Activated CD4-positive, alpha-beta T cell treated with anti-CD3 and anti-CD28 coated beads for 48 hours (primary cell): ENCODE results near the gene TGFBR3.

ENCODE experiments used
- DNase-seq: peaks from one replicate; pipeline ENCODE4 v3.0.0-alpha.2; 2020

TGFBR3 gene

DNA sequence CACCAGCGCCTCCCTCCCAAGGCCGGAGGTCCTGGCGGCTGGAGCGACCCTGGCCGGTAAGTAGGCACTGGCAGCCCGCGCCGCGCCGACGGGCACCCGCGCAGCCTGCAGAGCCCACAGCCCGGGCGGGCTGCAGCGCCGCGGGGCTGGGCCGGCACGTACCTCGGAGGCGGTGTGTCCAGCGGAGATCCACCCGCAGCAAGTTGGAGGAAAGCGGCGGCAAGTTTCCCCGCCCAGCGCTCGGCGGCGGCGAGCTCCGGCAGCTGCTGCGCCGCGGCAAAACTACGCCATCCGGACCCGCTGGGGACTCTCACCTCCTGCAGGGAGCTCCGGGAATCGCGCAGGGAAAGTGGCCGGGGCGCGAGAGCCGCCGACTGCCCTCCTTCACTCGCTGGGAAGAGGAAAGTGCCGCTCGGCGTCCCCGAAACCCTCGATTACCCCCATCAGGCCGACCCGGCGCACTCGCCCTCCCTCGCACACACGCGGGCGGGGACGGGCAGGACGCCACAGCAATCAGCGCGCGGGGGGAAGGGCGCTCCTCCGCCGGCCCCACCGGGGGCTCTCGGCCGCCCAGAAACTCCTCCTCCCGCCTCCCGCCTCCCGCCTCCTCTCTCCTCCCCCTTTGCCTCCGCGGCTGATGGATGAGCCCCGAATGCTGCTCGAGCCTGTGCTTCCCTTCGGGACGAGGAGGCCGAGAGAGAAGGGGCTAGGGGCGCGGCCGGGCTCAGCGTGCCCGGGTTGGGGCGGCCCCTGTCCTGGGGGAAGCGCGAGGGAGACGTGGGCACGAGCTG is at the start of gene TGFBR3:
TGFBR3 (minus strand) TSS at position 436 of the 791 bp plus-strand sequence. CDS start 24,620 bp downstream, outside the sequence.
- peak; percentile 79 for DNase-seq

- DNase-seq: no peak
Observed at GRCh38 chr1:91929250-91929649, 43.3 kb upstream of the TGFBR3 start.

DNA sequence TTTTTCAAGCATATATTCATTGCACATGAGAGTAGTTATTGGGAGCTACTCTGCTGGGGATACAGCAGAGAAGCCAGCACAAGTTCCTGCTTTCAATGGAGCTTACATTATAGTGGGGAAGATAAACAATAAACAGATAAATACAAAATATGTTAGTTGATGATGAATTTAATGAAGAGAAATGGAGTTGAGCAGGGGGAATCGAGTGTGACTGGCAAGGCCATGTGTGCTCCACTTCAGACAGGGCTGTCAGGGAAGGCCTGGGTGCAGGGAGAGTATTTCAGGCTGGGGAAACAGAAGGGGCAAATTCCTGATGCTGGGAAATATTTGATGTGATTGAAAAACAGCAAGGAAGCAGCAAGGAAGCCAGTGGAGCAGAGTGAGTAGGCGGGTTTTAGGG is 42.1 kb upstream of the TGFBR3 start:
- DNase-seq: no peak

DNA sequence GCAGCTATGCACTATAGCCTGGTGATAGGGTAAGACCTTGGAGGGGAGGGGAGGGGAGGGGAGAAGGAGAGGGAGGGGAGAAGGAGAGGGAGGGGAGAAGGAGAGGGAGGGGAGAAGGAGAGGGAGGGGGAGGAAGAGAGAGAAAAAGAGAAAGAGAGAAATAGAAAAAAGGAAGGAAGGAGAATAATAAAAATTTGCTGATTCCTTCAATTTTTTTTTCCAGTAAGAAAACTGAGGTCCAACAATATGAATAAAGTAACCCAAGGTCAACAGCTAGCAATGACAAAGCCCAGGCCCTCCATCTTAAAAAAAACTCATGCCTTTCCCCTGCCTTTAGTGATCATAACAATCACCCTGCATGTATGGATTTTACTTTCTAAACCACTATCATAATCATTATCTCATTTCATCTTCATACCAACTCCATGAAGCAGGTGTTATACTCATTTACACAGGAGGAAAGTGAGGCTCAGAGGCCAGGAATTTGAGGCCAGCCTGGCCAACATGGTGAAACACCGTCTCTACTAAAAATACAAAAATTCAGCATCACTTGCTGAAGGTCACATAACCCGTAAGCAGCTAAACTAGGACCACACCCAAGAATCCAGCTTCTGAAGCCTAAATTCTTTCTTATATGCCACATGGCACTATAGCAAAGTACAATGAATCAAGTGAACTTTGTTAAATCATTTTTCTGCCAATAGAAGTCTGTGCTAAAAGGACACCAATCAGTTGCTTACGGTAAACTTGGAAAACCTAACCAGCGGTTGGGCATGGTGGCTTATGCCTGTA is 39.9 kb upstream of the TGFBR3 start:
- no peak for DNase-seq

GRCh38 chr1:91924146-91924545 is 38.2 kb upstream of the TGFBR3 start:
- DNase-seq: no peak

GRCh38 chr1:91919962-91920361 is 34.0 kb upstream of the TGFBR3 start:
- no peak for DNase-seq

DNA sequence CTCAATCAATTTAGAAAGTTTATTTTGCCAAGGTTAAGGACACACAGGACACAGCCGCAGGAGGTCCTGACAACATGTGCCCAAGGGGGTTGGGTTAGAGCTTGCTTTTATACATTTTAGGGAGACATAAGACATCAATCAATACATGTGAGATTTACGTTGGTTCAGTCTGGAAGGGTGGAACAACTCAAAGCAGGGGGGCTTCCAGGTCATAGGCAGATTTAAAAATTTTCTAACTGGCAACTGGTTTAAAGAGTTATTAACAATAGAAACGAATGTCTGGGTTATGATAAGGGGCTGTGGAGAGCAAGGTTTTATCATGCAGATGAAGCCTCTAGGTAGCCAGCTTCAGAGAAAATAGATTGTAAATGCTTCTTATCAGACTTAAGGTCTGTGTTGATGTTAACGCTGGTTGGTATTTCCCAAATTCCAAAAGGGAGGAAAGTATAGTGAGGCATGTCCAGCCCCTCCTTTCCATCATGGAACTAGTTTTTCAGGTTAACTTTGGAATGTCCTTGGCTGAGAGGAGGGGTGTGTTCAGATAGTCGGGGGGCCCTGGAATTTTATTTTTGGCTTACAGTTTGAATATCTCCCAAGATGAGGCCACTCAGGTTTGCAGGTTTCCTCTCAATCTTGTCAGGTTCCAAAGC is 31.0 kb upstream of the TGFBR3 start:
- DNase-seq: no peak

- no peak for DNase-seq
Observed at GRCh38 chr1:91916046-91916445, 30.1 kb upstream of the TGFBR3 start.

DNA sequence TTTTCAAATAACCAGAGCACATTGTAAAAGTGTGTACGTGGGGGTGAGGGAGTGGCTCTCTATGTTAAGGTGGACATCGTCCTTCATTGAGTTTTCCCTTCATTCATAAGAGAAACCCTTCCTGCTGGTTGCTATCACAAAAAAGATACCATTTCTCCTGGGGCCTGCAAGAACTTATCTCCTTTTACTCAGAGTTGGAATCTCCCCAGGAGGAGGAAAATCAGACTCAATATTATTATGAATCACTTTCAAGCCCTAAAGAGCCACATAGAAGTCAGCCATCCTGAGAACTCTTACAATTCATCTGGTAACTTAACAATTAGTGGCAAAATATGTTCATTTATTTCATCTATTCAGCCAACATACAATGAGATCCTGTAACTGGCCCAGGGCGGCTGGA is 27.1 kb upstream of the TGFBR3 start:
- no peak for DNase-seq

- no peak for DNase-seq
Observed at GRCh38 chr1:91912266-91912665, 26.3 kb upstream of the TGFBR3 start.

GRCh38 chr1:91901231-91901630 is 15.3 kb upstream of the TGFBR3 start:
- DNase-seq: no peak

GRCh38 chr1:91900562-91900961 is 14.6 kb upstream of the TGFBR3 start:
- no peak for DNase-seq

- DNase-seq: no peak
Observed at GRCh38 chr1:91897016-91897415, 11.1 kb upstream of the TGFBR3 start.

DNA sequence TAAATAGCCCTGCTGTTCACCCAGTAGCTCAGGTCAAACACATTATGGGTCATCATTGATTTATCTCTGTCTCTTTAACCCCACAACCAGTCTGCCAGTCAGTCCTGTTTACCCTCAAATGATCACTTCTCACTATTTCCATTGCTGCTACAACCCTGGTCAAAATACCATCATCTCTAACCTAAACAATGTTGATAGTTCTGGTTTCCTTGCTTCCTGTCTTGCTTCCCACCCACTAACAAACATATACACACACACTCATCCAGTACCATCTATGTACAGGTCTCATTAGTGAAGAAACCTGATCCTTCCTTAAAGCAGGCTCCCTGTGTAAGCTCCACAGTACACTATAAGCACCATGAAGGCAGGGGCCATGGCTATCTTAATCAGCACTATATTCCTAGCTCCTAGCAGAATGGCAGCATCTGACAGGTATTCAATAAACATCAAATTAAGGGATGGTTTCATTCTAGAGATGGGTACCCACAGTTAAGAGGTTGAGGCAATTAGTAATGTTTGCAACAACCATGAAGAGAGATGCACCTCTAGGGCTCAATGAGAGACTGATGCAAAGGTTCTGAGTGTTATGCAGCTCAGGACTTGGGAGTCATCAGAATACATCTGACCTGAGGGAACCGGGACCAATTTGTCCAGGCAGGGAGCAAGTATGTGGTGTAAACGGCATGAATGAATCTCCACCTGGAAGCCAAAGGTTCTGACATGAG is 10.0 kb upstream of the TGFBR3 start:
- no peak for DNase-seq

- DNase-seq: no peak
Observed at GRCh38 chr1:91894036-91894761, 8.2 kb upstream of the TGFBR3 start.

DNA sequence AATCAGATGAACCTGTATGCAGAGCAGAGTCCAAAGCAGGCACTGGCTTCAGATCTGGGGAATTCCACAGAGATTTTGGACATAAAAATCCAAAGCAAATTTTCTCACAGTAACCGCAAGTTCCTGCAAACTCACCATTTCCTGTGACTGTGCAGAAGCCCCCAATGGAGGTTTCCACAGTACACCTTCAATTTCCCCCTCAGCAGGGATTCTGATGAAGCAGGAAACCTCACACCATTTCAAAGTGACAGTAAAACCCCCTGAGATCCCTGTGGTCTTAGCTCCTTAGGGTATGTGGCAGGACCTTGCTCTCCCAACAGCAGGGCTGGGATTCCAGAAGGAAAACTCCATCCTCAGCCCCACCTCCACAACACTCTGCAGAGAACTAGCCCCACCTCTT is 6.0 kb upstream of the TGFBR3 start:
- no peak for DNase-seq

DNA sequence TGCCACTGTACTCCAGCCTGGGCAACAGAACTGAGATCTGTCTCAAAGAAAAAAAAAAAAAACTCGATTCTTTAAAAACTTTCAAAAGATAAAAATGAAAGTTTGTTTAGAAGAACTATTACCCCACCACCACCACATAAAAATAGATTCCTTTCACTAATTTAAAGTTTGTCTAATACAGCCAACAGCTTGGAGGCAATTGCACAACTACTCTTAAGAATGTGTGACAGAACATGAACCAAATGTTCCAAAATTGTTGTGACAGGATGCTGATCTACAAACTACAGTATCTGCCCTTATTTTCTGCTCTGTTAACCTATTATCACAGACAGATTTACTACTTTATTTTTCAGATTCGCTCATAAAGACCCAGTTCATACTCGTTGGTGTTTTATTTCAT is 5.5 kb upstream of the TGFBR3 start:
- DNase-seq: no peak

GRCh38 chr1:91889717-91890459 is 3.9 kb upstream of the TGFBR3 start:
- DNase-seq: no peak

DNA sequence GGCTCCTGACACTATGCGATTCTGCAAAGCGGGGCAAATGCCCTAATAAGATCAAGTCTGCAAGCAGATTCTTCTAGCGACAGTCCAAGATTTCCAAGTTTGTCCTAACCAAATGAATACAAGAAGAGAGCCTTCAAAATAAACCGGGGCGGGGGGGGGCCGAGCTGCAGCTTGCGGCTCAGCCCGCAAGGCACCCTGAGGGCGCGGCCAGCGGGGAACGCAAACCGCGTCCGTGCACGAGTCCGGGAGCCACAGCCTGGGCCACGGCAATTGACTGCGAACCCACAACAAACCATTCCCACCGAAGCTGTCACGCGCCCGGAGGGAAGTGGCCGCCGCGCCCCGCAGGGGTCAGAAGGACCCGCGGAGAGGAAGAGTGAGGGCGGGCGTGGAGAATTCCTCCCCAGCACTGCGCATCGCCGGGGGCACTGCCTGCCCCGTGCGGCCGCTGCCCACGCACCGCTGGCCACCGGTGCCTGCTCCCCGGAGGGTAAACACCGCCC is 687 bp downstream of the TGFBR3 start:
- peak; percentile 28 for DNase-seq

GRCh38 chr1:91884459-91885212 is 1.3 kb downstream of the TGFBR3 start:
- DNase-seq: peak; percentile 62

GRCh38 chr1:91883470-91883869 is 2.5 kb downstream of the TGFBR3 start:
- DNase-seq: no peak
